H1 (cell line): ENCODE measurements around the gene MLANA. TPM values are rescaled to one million over a fixed set of nuclear protein-coding genes. Genes with fewer than 3 reads are reported as not detected.

Experiments
- CTCF ChIA-PET: fragments of 300-600 bp; sonication (Branson Sonifier 250); formaldehyde crosslinking; loops from one replicate; lab custom pipeline; 2021; ENCODE audit not compliant: partially characterized antibody; lab: Charles Lee
- POLR2A ChIA-PET: fragments of 300-600 bp; sonication (Branson Sonifier 250); formaldehyde crosslinking; loops from one replicate; lab custom pipeline; 2021; ENCODE audit warnings: inconsistent platforms; ENCODE audit not compliant: partially characterized antibody; lab: Charles Lee
- DNase-seq, 2 experiments: peaks; one replicate each; pipeline versions ENCODE4 v3.0.0 to v3.0.0-alpha.2; 2010 to 2022; ENCODE audit warnings: low spot score in 2 of 2, low read depth in 1 of 2, mixed read lengths in 1 of 2
- FAIRE-seq: peaks from 2 replicates; lab custom pipeline; 2011; peaks lifted over from hg19 to GRCh38; lab: Jason Lieb, UNC
- H2AFZ ChIP-seq: 2 replicates; pipeline ENCODE4 v1.8.1; 2012; ENCODE audit warnings: low read length, inconsistent platforms
- H2AK5ac ChIP-seq: 2 replicates; pipeline ENCODE4 v1.6.1; 2013; ENCODE audit warnings: low read depth, low read length
- H2BK120ac ChIP-seq: replicated peaks from 2 replicates; pipeline ENCODE3; 2013; ENCODE audit warnings: low read depth, low read length, inconsistent platforms
- H2BK12ac ChIP-seq: 2 replicates; pipeline ENCODE4 v1.6.1; 2013; ENCODE audit warnings: low read depth, low read length
- H2BK15ac ChIP-seq: 2 replicates; pipeline ENCODE4 v1.6.1; 2013; ENCODE audit warnings: low read length
- H2BK20ac ChIP-seq: 2 replicates; pipeline ENCODE4 v1.6.1; 2013; ENCODE audit warnings: low read length
- H2BK5ac ChIP-seq: 2 replicates; pipeline ENCODE4 v1.6.1; 2013; ENCODE audit warnings: low read depth, low read length
- H3K14ac ChIP-seq: 2 replicates; pipeline ENCODE4 v1.6.1; 2013; ENCODE audit warnings: inconsistent platforms; ENCODE audit not compliant: insufficient read length
- H3K18ac ChIP-seq: 2 replicates; pipeline ENCODE4 v1.6.1; 2013; ENCODE audit warnings: low read length; ENCODE audit errors: extremely low read depth
- H3K23ac ChIP-seq: 2 replicates; pipeline ENCODE4 v1.6.1; 2013; ENCODE audit warnings: inconsistent platforms; ENCODE audit not compliant: insufficient read length
- H3K23me2 ChIP-seq: 2 replicates; pipeline ENCODE4 v1.6.1; 2013; ENCODE audit warnings: low read depth, low read length
- H3K27ac ChIP-seq: 2 replicates; pipeline ENCODE4 v1.6.1; 2011; ENCODE audit warnings: low read depth, low read length, inconsistent platforms
- H3K27me3 ChIP-seq, 4 experiments: replicated peaks in 1 of 4; 1 replicate in 1 of 4; 2 replicates in 3 of 4; pipeline versions ENCODE4 v1.6.1 to v1.8.1; 2011 to 2013; ENCODE audit warnings: low read length in 3 of 4, mild to moderate bottlenecking in 3 of 4, inconsistent platforms in 2 of 4, mixed read lengths in 2 of 4, moderate library complexity in 1 of 4; ENCODE audit not compliant: control insufficient read depth in 3 of 4, insufficient read depth in 3 of 4; ENCODE audit errors: extremely low read depth in 1 of 4
- H3K36me3 ChIP-seq, 4 experiments: 2 replicates each; pipeline versions ENCODE4 v1.6.1 to v1.8.1; 2011 to 2013; ENCODE audit warnings: mild to moderate bottlenecking in 4 of 4, low read length in 3 of 4, moderate library complexity in 2 of 4, control low read depth in 1 of 4, inconsistent platforms in 1 of 4; ENCODE audit not compliant: insufficient read depth in 4 of 4, control insufficient read depth in 2 of 4
- H3K4ac ChIP-seq: replicated peaks from 2 replicates; pipeline ENCODE3; 2013; ENCODE audit warnings: low read length, low read depth, mixed read lengths, inconsistent platforms; ENCODE audit not compliant: insufficient read length
- H3K4me1 ChIP-seq, 4 experiments: replicated peaks in 1 of 4; 1 replicate in 1 of 4; 2 replicates in 3 of 4; pipeline versions ENCODE4 v1.6.1 to v1.8.1; 2011 to 2013; ENCODE audit warnings: low read length in 3 of 4, inconsistent platforms in 2 of 4, mixed read lengths in 1 of 4; ENCODE audit not compliant: insufficient read depth in 4 of 4, control insufficient read depth in 3 of 4
- H3K4me2 ChIP-seq, 2 experiments: 2 replicates each; pipeline versions ENCODE4 v1.6.1 to v1.8.1; 2011 to 2013; ENCODE audit warnings: low read depth in 2 of 2, low read length in 2 of 2, control low read depth in 1 of 2, inconsistent platforms in 1 of 2, mild to moderate bottlenecking in 1 of 2; ENCODE audit not compliant: insufficient read depth in 1 of 2
- H3K4me3 ChIP-seq, 4 experiments: fragments of 200-600, 300-600 bp in 1 of 4; sonication (generic), shearing (Covaris generic), sonication (Bioruptor Twin) in 1 of 4; 2 replicates each; pipeline versions ENCODE4 v1.5.1 to v1.8.1; 2011 to 2016; ENCODE audit warnings: low read length in 4 of 4, low read depth in 3 of 4, control low read depth in 2 of 4, inconsistent platforms in 2 of 4, mild to moderate bottlenecking in 2 of 4, mixed read lengths in 1 of 4, moderate library complexity in 1 of 4; ENCODE audit not compliant: insufficient read depth in 2 of 4; ENCODE audit errors: extremely low read depth in 1 of 4
- H3K56ac ChIP-seq: replicated peaks from 2 replicates; pipeline ENCODE3; 2013; ENCODE audit warnings: low read depth, mild to moderate bottlenecking, mixed read lengths, low read length, inconsistent platforms; ENCODE audit not compliant: insufficient read length
- H3K79me1 ChIP-seq: 2 replicates; pipeline ENCODE4 v1.6.1; 2013; ENCODE audit warnings: low read depth, low read length, control low read depth
- H3K79me2 ChIP-seq, 2 experiments: 2 replicates each; pipeline versions ENCODE4 v1.6.1 to v1.8.1; 2012 to 2013; ENCODE audit warnings: low read length in 2 of 2, mild to moderate bottlenecking in 2 of 2, inconsistent platforms in 1 of 2; ENCODE audit not compliant: insufficient read depth in 2 of 2, control insufficient read depth in 1 of 2
- H3K9ac ChIP-seq, 4 experiments: replicated peaks in 1 of 4; 1 replicate in 1 of 4; 2 replicates in 3 of 4; pipeline versions ENCODE4 v1.6.1 to v1.8.1; 2011 to 2013; ENCODE audit warnings: low read depth in 3 of 4, low read length in 3 of 4, control low read depth in 2 of 4, mild to moderate bottlenecking in 2 of 4, moderate library complexity in 2 of 4, inconsistent platforms in 1 of 4; ENCODE audit errors: extremely low read depth in 1 of 4
- H3K9me3 ChIP-seq, 2 experiments: 2 replicates each; pipeline versions ENCODE4 v1.6.1 to v1.8.1; 2012 to 2013; ENCODE audit warnings: mild to moderate bottlenecking in 2 of 2, moderate library complexity in 2 of 2, control low read depth in 1 of 2, inconsistent platforms in 1 of 2, low read depth in 1 of 2, low read length in 1 of 2, mixed read lengths in 1 of 2; ENCODE audit not compliant: insufficient read depth in 2 of 2
- H4K20me1 ChIP-seq, 2 experiments: replicated peaks in 1 of 2; 2 replicates each; pipeline versions ENCODE3 to v1.8.1; 2011 to 2013; ENCODE audit warnings: inconsistent platforms in 2 of 2, low read length in 2 of 2, mild to moderate bottlenecking in 1 of 2; ENCODE audit not compliant: insufficient read depth in 2 of 2, control insufficient read depth in 1 of 2
- H4K5ac ChIP-seq: 2 replicates; pipeline ENCODE4 v1.6.1; 2013; ENCODE audit warnings: low read length, low read depth, mixed read lengths, inconsistent platforms; ENCODE audit not compliant: insufficient read length
- H4K8ac ChIP-seq: 2 replicates; pipeline ENCODE4 v1.8.0; 2013; ENCODE audit warnings: mild to moderate bottlenecking, moderate library complexity, low read length, inconsistent platforms; ENCODE audit not compliant: insufficient read depth; ENCODE audit errors: extremely low read depth
- H4K91ac ChIP-seq: replicated peaks from 2 replicates; pipeline ENCODE3; 2013; ENCODE audit warnings: low read length, mixed read lengths, inconsistent platforms; ENCODE audit not compliant: insufficient read length
- ASH2L ChIP-seq: fragments of 200-600, 300-600 bp; sonication (generic); IDR thresholded peaks from one replicate; pipeline ENCODE4 v1.7.1; 2017; ENCODE audit warnings: low read length
- CTCF ChIP-seq, 3 experiments: IDR thresholded peaks; 1 replicate in 2 of 3; 2 replicates in 1 of 3; pipeline versions ENCODE4 v1.5.1 to v1.6.1; 2011; ENCODE audit warnings: low read length in 3 of 3, mild to moderate bottlenecking in 3 of 3, inconsistent platforms in 2 of 3, low read depth in 1 of 3, moderate library complexity in 1 of 3; ENCODE audit not compliant: insufficient read depth in 1 of 3; ENCODE audit errors: control extremely low read depth in 1 of 3
- GTF2F1 ChIP-seq: IDR thresholded peaks from 2 replicates; pipeline ENCODE4 v1.6.1; 2012; ENCODE audit warnings: low read depth, low read length, improper control_type of control experiment, borderline replicate concordance
- JUN ChIP-seq: IDR thresholded peaks from 2 replicates; pipeline ENCODE4 v1.6.1; 2011; ENCODE audit warnings: low read depth, mild to moderate bottlenecking, improper control_type of control experiment, low read length
- KDM5A ChIP-seq: fragments of 200-600 bp; IDR thresholded peaks from 2 replicates; pipeline ENCODE4 v1.7.1; 2012; ENCODE audit warnings: mild to moderate bottlenecking, low read length, inconsistent platforms, mixed read lengths
- POLR2AphosphoS5 ChIP-seq: IDR thresholded peaks from 2 replicates; pipeline ENCODE4 v1.6.1; 2011; ENCODE audit warnings: low read depth, low read length
- POU5F1 ChIP-seq: IDR thresholded peaks from 2 replicates; pipeline ENCODE4 v1.6.1; 2011; ENCODE audit warnings: low read depth, mild to moderate bottlenecking, low read length, moderate library complexity
- RBBP5 ChIP-seq: IDR thresholded peaks from 2 replicates; pipeline ENCODE4 v1.7.1; 2012; ENCODE audit warnings: low read depth, mild to moderate bottlenecking, inconsistent platforms, low read length, moderate library complexity, borderline replicate concordance
- SUZ12 ChIP-seq: fragments of 200-600 bp; sonication (generic); IDR thresholded peaks from 2 replicates; pipeline ENCODE4 v1.6.1; 2012; ENCODE audit warnings: mild to moderate bottlenecking, inconsistent platforms, low read length, moderate library complexity, mixed read lengths
- WGBS, 2 experiments: shearing (Covaris generic) in 1 of 2; methylation state at CpG; one replicate each; pipeline versions ENCODE4 v1.1.6 to v1.1.7; 2013 to 2015; ENCODE audit warnings: low lambda C conversion rate in 2 of 2, mixed read lengths in 2 of 2, inconsistent platforms in 1 of 2, low coverage in 1 of 2, missing lambda C conversion rate in 1 of 2; ENCODE audit not compliant: insufficient replicate concordance in 2 of 2, insufficient coverage in 1 of 2, insufficient read length in 1 of 2; ENCODE audit errors: extremely low coverage in 1 of 2, missing lambda C conversion rate in 1 of 2; 5-methylcytosine and 5-hydroxymethylcytosine counted together
- long read RNA-seq, 2 experiments: library from RNA in 1 of 2; library from capped mRNA in 1 of 2; stranded (forward); transcript quantifications; one replicate each; pipeline ENCODE4 v2.0.0, GENCODE V29; 2021; ENCODE audit warnings: inconsistent platforms in 1 of 2
- polyA minus RNA-seq, 3 experiments: library from RNA; depleted of rRNA, polyadenylated mRNA; stranded (reverse); fragments of >200 nt; gene quantifications; 1 replicate in 2 of 3; 2 replicates in 1 of 3; pipeline ENCODE4 v1.2.3, GENCODE V29; 2011
- polyA plus RNA-seq, 7 experiments: library from polyadenylated mRNA; depleted of rRNA in 3 of 7; stranded (reverse) in 5 of 7; unstranded in 2 of 7; fragments of >200 nt in 5 of 7; fragments of 200-250 nt in 2 of 7; gene quantifications; 1 replicate in 5 of 7; 2 replicates in 1 of 7; 4 replicates in 1 of 7; pipeline versions ENCODE4 v1.2.1 to v1.2.3, GENCODE V29; 2011 to 2013; ENCODE audit warnings: missing spikeins in 2 of 7, mixed read lengths in 2 of 7
- total RNA-seq: library from RNA; stranded (reverse); fragmentation: NEBNext Ultra II Directional; extraction: Animal tissue kit (Norgen Biotek cat#: 25700); gene quantifications from 2 replicates; pipeline ENCODE4 v1.2.1, GENCODE V29; 2021

Gene MLANA
- total RNA-seq, result not detected in 2 replicates
- polyA plus RNA-seq (2011; rRNA removed), result not detected in 2 replicates
- not detected for polyA plus RNA-seq (2011; cell fraction: cytosol; rRNA removed)
- polyA plus RNA-seq (2011; cell fraction: nucleus; rRNA removed), result not detected
- not detected in 4 replicates for polyA plus RNA-seq (2012, experiment 1 of 2)
- not detected for polyA plus RNA-seq (2012, experiment 2 of 2)
- polyA plus RNA-seq (2013, experiment 1 of 2), result not detected
- polyA plus RNA-seq (2013, experiment 2 of 2), result not detected
- not detected in 2 replicates for polyA minus RNA-seq (2011; rRNA and poly(A)+ RNA removed)
- not detected for polyA minus RNA-seq (2011; cell fraction: cytosol; rRNA and poly(A)+ RNA removed)
- polyA minus RNA-seq (2011; cell fraction: nucleus; rRNA and poly(A)+ RNA removed), result not detected
- long read RNA-seq, experiment 1, result 0 reads
- long read RNA-seq, experiment 2, result 0 reads

GRCh38 chr9:5890641-5891040 lies at the start of gene MLANA:
Gene MLANA (plus strand): TSS chr9:5890889. CDS start chr9:5892475, 1,586 bp downstream.
- Histone ChIP-seq H2BK20ac (no peak within 1 kb of the TSS), H4K5ac (no peak within 1 kb of the TSS), H3K9me3 (no peaks in the 10 kb centered on the region), H2AK5ac (no peak within 1 kb of the TSS), H3K56ac (no peak within 1 kb of the TSS), H3K79me1 (no peaks in the 10 kb centered on the region), H2BK15ac (no peak within 1 kb of the TSS), H3K27ac (no peak within 1 kb of the TSS), H3K4ac (no peak within 1 kb of the TSS), H3K23ac (no peak within 1 kb of the TSS), H3K79me2 (no peaks in the 10 kb centered on the region), H4K8ac (no peak within 1 kb of the TSS), H3K4me1 (no peaks in the 10 kb centered on the region), H2AFZ (no peak within 1 kb of the TSS), H4K91ac (no peak within 1 kb of the TSS), H2BK12ac (no peak within 1 kb of the TSS), H2BK120ac (no peak within 1 kb of the TSS), H4K20me1 (no peaks in the 10 kb centered on the region), H3K4me3 (no peak within 1 kb of the TSS), H3K27me3 (no peaks in the 10 kb centered on the region), H3K14ac (no peak within 1 kb of the TSS), H3K23me2 (no peaks in the 10 kb centered on the region), H3K36me3 (no peaks in the 10 kb centered on the region), H3K9ac (no peak within 1 kb of the TSS), H3K4me2 (no peak within 1 kb of the TSS), H2BK5ac (no peak within 1 kb of the TSS), H3K18ac (no peak within 1 kb of the TSS)
- no peak for FAIRE-seq
- no peak for DNase-seq
- 89% methylated on average over 9 of the region's 9 CpGs; no CpG with 5 or more reads in 1 of the 2 experiments for WGBS, 2 experiments
- POLR2A ChIA-PET, result no interaction called here
- CTCF ChIA-PET, result no interaction called here
- TF ChIP-seq GTF2F1 (no peak), RBBP5 (no peak), SUZ12 (no peak), JUN (no peak), POU5F1 (no peak), CTCF (IDR thresholded peaks at IDR 0.05; ENCODE audit: control extremely low read depth in 1 of 3, insufficient read depth in 1 of 3, low read depth in 1 of 3, low read length in 3 of 3) (no peak), KDM5A (no peak), ASH2L (no peak), POLR2AphosphoS5 (no peak)
